HEK293T (cell line): ENCODE measurements around the gene DNAJC15.

Source experiments
- CTCF ChIA-PET: fragments of 350-600 bp; formaldehyde crosslinking; extraction: SDS; loops from one replicate; lab custom pipeline; 2021; ENCODE audit warnings: antibody characterized with exemption, inconsistent platforms; lab: Yijun Ruan, JAX
- POLR2A ChIA-PET: fragments of 350-600 bp; formaldehyde crosslinking; extraction: SDS; loops from one replicate; lab custom pipeline; 2020; ENCODE audit warnings: antibody characterized with exemption, inconsistent platforms; lab: Yijun Ruan, JAX
- DNase-seq: peaks from one replicate; pipeline ENCODE4 v3.0.0; 2012; ENCODE audit warnings: mixed read lengths; ENCODE audit errors: extremely low spot score
- ARNT ChIP-seq: fragments of 450-650 bp; IDR thresholded peaks from 2 replicates; pipeline ENCODE4 v1.6.1; 2017; ENCODE audit warnings: mild to moderate bottlenecking
- BHLHE40 ChIP-seq: fragments of 450-650 bp; IDR thresholded peaks from 2 replicates; pipeline ENCODE4 v1.6.1; 2016; ENCODE audit warnings: mild to moderate bottlenecking, moderate library complexity, borderline replicate concordance
- CTBP1 ChIP-seq: fragments of 450-650 bp; IDR thresholded peaks from 2 replicates; pipeline ENCODE4 v1.6.1; 2016; ENCODE audit warnings: borderline replicate concordance
- ELF4 ChIP-seq: fragments of 450-650 bp; IDR thresholded peaks from 2 replicates; pipeline ENCODE4 v1.6.1; 2017; ENCODE audit warnings: antibody characterized with exemption
- FOXA1 ChIP-seq: fragments of 450-650 bp; IDR thresholded peaks from 2 replicates; pipeline ENCODE4 v1.6.1; 2016; ENCODE audit warnings: mild to moderate bottlenecking
- FOXK2 ChIP-seq: fragments of 450-650 bp; IDR thresholded peaks from 2 replicates; pipeline ENCODE4 v1.6.1; 2016; ENCODE audit warnings: mild to moderate bottlenecking
- FOXM1 ChIP-seq: fragments of 450-650 bp; IDR thresholded peaks from 2 replicates; pipeline ENCODE4 v1.6.1; 2017; ENCODE audit warnings: mild to moderate bottlenecking, borderline replicate concordance
- HDGF ChIP-seq: fragments of 450-650 bp; IDR thresholded peaks from 2 replicates; pipeline ENCODE4 v1.6.1; 2017; ENCODE audit warnings: antibody characterized with exemption, borderline replicate concordance
- L3MBTL2 ChIP-seq: fragments of 450-650 bp; conservative IDR thresholded peaks from 2 replicates; pipeline ENCODE4 v1.6.1; 2016; ENCODE audit warnings: mild to moderate bottlenecking
- LEF1 ChIP-seq: fragments of 450-650 bp; IDR thresholded peaks from 2 replicates; pipeline ENCODE4 v1.6.1; 2017; ENCODE audit warnings: mild to moderate bottlenecking, borderline replicate concordance
- NFRKB ChIP-seq: fragments of 450-650 bp; IDR thresholded peaks from 2 replicates; pipeline ENCODE4 v1.6.1; 2016; ENCODE audit warnings: mild to moderate bottlenecking, moderate library complexity
- SP1 ChIP-seq: fragments of 450-650 bp; IDR thresholded peaks from 2 replicates; pipeline ENCODE4 v1.6.1; 2017
- SUZ12 ChIP-seq: fragments of 450-650 bp; IDR thresholded peaks from 2 replicates; pipeline ENCODE4 v1.6.1; 2016; ENCODE audit warnings: mild to moderate bottlenecking
- TARDBP ChIP-seq: fragments of 450-650 bp; IDR thresholded peaks from 2 replicates; pipeline ENCODE4 v1.6.1; 2016
- ZNF384 ChIP-seq: fragments of 450-650 bp; IDR thresholded peaks from 2 replicates; pipeline ENCODE4 v1.6.1; 2016
- TF ChIP-seq, protein P1 (sequence below): fragments of 450-650 bp; IDR thresholded peaks from 2 replicates; pipeline ENCODE4 v1.6.1; 2016

The DNAJC15 gene

GRCh38 chr13:43088093-43088511 is 64.7 kb downstream of the DNAJC15 start:
- POLR2A ChIA-PET: no interaction called here
- no peak for TF ChIP-seq FOXA1
- no peak for TF ChIP-seq SP1
- no peak for TF ChIP-seq FOXM1
- TF ChIP-seq FOXK2: no peak
- no peak for TF ChIP-seq ZNF384
- no peak for TF ChIP-seq ARNT
- TF ChIP-seq ELF4: no peak
- TF ChIP-seq NFRKB: no peak
- no peak for TF ChIP-seq LEF1
- no peak for TF ChIP-seq SUZ12
- no peak for TF ChIP-seq TARDBP
- TF ChIP-seq BHLHE40: no peak
- TF ChIP-seq CTBP1: no peak
- TF ChIP-seq HDGF: no peak
- TF ChIP-seq, protein P1, sequence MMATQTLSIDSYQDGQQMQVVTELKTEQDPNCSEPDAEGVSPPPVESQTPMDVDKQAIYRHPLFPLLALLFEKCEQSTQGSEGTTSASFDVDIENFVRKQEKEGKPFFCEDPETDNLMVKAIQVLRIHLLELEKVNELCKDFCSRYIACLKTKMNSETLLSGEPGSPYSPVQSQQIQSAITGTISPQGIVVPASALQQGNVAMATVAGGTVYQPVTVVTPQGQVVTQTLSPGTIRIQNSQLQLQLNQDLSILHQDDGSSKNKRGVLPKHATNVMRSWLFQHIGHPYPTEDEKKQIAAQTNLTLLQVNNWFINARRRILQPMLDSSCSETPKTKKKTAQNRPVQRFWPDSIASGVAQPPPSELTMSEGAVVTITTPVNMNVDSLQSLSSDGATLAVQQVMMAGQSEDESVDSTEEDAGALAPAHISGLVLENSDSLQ: no peak
- no peak for TF ChIP-seq L3MBTL2
- CTCF ChIA-PET: interaction anchor here (0.5 kb wide), 1 partner anchor 106 kb away, joined by 3 read pairs; no protein-coding TSS in a partner anchor
- no peak for DNase-seq

- TF ChIP-seq NFRKB: no peak
- TF ChIP-seq ARNT: no peak
- TF ChIP-seq CTBP1: no peak
- no peak for TF ChIP-seq SUZ12
- no peak for TF ChIP-seq L3MBTL2
- TF ChIP-seq ELF4: no peak
- TF ChIP-seq FOXM1: no peak
- TF ChIP-seq BHLHE40: no peak
- TF ChIP-seq FOXA1: no peak
- no peak for TF ChIP-seq ZNF384
- TF ChIP-seq, protein P1: no peak
- no peak for TF ChIP-seq TARDBP
- TF ChIP-seq HDGF: no peak
- no peak for TF ChIP-seq SP1
- no peak for TF ChIP-seq FOXK2
- TF ChIP-seq LEF1: no peak
- POLR2A ChIA-PET: no interaction called here
- DNase-seq: no peak
- CTCF ChIA-PET: no interaction called here
Observed at GRCh38 chr13:43089912-43090498, 66.6 kb downstream of the DNAJC15 start.

- ChIA-PET POLR2A (no interaction called here), CTCF (interaction anchor here (0.7 kb wide), 1 partner anchor 434 kb away, joined by 3 read pairs; no protein-coding TSS in a partner anchor)
- no peak for TF ChIP-seq BHLHE40
- no peak for TF ChIP-seq SP1
- no peak for TF ChIP-seq TARDBP
- TF ChIP-seq FOXK2: no peak
- TF ChIP-seq ARNT: no peak
- TF ChIP-seq ZNF384: no peak
- TF ChIP-seq FOXA1: no peak
- TF ChIP-seq, protein P1: no peak
- TF ChIP-seq NFRKB: no peak
- no peak for TF ChIP-seq ELF4
- DNase-seq: no peak
Observed at GRCh38 chr13:43094901-43095300, 71.5 kb downstream of the DNAJC15 start.

DNA sequence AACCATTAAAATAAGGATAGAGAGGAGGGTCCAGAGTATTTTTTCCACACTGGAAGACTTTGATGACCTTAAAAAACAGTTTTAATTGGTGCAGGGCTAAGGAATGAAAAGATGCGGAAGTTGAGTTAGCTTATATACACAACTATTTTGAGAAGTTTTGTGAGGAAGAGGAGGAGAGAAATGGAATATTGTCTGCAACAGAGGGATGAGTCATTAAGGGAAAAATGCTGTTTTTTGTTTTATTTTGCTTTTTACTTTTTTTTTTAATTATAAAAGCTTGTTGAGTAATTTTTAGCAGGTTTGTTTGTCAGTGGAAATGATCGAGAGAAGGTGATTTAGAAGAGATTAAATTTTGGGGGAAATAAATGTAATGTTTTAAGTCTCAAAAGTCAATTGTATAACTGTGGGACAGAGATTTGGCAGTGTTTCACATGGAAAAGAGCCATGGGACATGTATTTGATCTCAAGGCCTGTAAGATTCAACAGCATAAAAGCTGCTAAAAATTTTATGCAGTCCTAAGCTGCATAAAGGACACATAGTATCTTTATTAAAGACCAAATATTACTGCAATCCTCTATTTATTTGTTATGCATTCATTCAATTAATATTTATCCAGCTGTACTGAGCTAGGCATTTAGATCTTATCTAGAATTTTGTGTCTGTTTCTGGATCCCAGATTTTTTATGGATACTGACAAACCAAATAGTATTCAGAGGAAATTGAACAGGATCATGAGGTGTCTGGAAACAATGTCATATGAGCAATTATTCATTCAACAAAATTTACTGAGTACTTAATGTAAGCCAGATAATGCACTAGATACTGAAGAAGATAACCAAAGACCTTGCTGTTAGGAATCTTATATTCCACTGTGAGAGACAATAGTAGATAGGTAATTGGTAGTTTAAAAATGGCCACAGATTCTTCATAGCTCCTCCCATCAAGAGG is 72.7 kb downstream of the DNAJC15 start:
- ChIA-PET CTCF (interaction anchor here (1.5 kb wide), 1 partner anchor 11 kb away, joined by 4 read pairs; no protein-coding TSS in a partner anchor), POLR2A (no interaction called here)
- TF ChIP-seq ARNT (no peak), FOXM1 (no peak), FOXK2 (no peak), SP1 (no peak), ELF4 (no peak), LEF1 (no peak), TARDBP (no peak), ZNF384 (no peak), HDGF (no peak)
- TF ChIP-seq, protein P1: no peak
- DNase-seq: no peak

GRCh38 chr13:43100667-43101066 is 77.3 kb downstream of the DNAJC15 start:
- POLR2A ChIA-PET: no interaction called here
- DNase-seq: no peak

More at GRCh38 chr13:43100667-43101066, 77.3 kb downstream of the DNAJC15 start:
- no peak for TF ChIP-seq ELF4
- CTCF ChIA-PET: no interaction called here
